BLaER1 treated with 17β-estradiol and CSF1 and Interleukin-3, amounts not matched to agents 10 nM and 100 nM (cell line): ENCODE results near the gene SEC23IP.

Source experiments
- H3K27ac ChIP-seq, 11 experiments: shearing (Covaris generic); formaldehyde crosslinking; 2 replicates each; pipeline ENCODE4 v1.8.1; 2022
- H3K27me3 ChIP-seq, 11 experiments: shearing (Covaris generic); formaldehyde crosslinking; 2 replicates each; pipeline ENCODE4 v1.8.1; 2022
- H3K36me3 ChIP-seq, 11 experiments: shearing (Covaris generic); formaldehyde crosslinking; 2 replicates each; pipeline ENCODE4 v1.8.1; 2022
- H3K4me1 ChIP-seq, 10 experiments: shearing (Covaris generic); formaldehyde crosslinking; 2 replicates each; pipeline ENCODE4 v1.8.1; 2022
- H3K4me2 ChIP-seq, 11 experiments: shearing (Covaris generic); formaldehyde crosslinking; 2 replicates each; pipeline ENCODE4 v1.8.1; 2022
- H3K4me3 ChIP-seq, 10 experiments: shearing (Covaris generic); formaldehyde crosslinking; 2 replicates each; pipeline ENCODE4 v1.8.1; 2022
- H3K9ac ChIP-seq, 11 experiments: shearing (Covaris generic); formaldehyde crosslinking; 2 replicates each; pipeline ENCODE4 v1.8.1; 2022
- H3K9me3 ChIP-seq, 11 experiments: shearing (Covaris generic); formaldehyde crosslinking; replicated peaks in 1 of 11; 2 replicates each; pipeline ENCODE4 v1.8.1; 2022
- H4K20me1 ChIP-seq, 11 experiments: shearing (Covaris generic); formaldehyde crosslinking; 2 replicates each; pipeline ENCODE4 v1.8.1; 2022
- Cebpa-rat ChIP-seq, 11 experiments: shearing (Covaris generic); IDR thresholded peaks; 2 replicates each; pipeline ENCODE4 v1.8.1; 2022

SEC23IP gene

DNA sequence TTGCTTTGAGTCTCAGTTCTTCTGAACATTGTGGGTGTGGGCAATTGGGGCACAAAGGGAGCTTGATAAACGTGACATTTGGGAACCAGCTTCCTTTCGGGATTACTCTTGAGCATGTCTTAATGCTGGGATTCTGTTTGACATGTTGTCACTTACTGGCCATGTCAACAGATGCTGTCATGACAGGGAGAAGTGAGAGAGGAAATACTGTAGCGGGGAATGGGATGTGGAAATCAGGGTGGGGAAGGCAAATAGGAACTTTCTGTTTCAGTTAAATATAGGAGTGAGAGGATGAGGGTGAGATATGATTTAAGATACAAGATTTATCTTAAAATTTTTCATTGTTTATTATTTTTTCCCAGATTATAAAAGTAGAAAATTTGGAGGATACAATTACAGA lies 83.9 kb downstream of the SEC23IP start:
- H3K9ac ChIP-seq: no peak overlapping the region
- H3K27me3 ChIP-seq: no peaks in the 10 kb centered on the region
- H4K20me1 ChIP-seq: no peaks in the 10 kb centered on the region
- H3K27ac ChIP-seq: no peak overlapping the region
- peaks cover 0 to 12% (median 0%) of the 10 kb centered on the region in 11 experiments; a peak in 1 of 22 replicates for H3K9me3 ChIP-seq
- H3K4me1 ChIP-seq: peaks cover 0 to 10% (median 4%) of the 10 kb centered on the region in 10 experiments; a peak in 6 of 20 replicates
- no peak overlapping the region for H3K4me3 ChIP-seq
- H3K36me3 ChIP-seq: no peaks in the 10 kb centered on the region
- TF ChIP-seq Cebpa-rat (IDR thresholded peaks at IDR 0.05): no peak
- H3K4me2 ChIP-seq: peak overlapping the region in 5 of 11 experiments; percentile 8 to 42 (median 34); a peak in 7 of 22 replicates

DNA sequence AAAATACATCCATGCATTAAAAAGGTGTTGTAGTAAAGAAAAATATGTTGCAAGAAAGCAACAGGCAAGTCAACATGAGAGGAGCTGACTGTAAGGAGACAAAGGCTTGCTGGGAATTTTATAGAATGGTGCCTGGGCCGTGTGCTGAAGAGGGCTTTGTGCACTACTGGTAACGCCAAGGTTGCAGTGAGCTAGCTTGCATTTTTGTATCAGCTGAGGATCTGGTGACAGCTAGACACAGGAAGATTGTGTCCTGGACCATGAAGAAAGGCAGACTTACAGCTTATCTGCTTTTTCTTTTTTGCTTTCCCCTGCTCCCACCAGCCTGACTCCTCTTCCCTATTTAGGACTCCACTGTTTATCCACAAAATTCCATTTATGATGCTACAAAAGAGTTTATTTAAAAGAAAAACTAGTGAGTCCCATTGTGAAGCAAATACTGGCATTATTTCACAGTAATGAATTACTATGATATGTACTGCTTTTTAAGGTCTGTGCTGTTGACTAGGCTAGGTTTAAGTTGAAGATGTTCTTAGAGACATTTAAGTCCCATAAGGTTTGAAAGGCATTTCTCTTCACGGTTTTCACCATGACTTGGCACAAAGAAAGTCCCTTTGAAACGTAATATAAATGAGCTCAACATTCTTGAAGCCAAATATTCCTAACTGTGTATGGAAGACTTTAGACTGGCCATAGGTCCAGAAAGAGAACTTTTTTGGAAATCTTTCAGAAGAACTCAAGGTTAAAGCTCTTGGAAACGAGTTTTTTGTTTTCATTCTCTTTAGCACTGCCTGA lies 88.6 kb downstream of the SEC23IP start:
- Histone ChIP-seq H3K27ac (no peak overlapping the region), H3K9me3 (peaks cover 0 to 10% (median 8%) of the 10 kb centered on the region in 11 experiments; a peak in 17 of 22 replicates), H4K20me1 (no peaks in the 10 kb centered on the region), H3K36me3 (no peaks in the 10 kb centered on the region), H3K4me3 (no peak overlapping the region), H3K4me1 (peaks cover 0 to 9% (median 2%) of the 10 kb centered on the region in 10 experiments; a peak in 6 of 20 replicates), H3K27me3 (no peaks in the 10 kb centered on the region), H3K9ac (no peak overlapping the region), H3K4me2 (no peak overlapping the region)
- no peak for TF ChIP-seq Cebpa-rat (IDR thresholded peaks at IDR 0.05)

DNA sequence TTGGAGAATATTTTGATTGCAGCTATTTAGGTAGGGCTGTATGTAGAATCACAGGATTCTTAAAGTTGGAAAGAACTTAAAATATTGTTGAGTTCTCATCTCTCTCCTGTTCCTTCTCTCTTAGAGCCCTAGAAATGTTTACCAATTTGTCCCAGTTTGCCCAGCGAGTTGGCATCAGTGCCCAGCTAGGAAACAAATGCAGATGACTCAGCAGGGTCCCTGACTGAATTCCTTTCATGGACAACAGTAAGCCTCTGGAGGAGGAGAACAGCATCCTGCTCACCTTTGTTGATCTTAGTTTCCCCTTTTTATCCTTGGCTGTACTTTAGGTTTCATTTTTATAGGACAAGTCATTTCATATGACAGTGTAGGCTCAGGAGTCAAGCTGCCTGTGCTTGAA lies 89.3 kb downstream of the SEC23IP start:
- Histone ChIP-seq H3K4me1 (peaks cover 0 to 3% (median 0%) of the 10 kb centered on the region in 10 experiments; a peak in 1 of 20 replicates), H3K27ac (no peak overlapping the region), H3K4me3 (no peak overlapping the region), H3K4me2 (no peak overlapping the region), H4K20me1 (no peaks in the 10 kb centered on the region), H3K36me3 (no peaks in the 10 kb centered on the region), H3K9ac (no peak overlapping the region), H3K9me3 (peaks cover 0 to 11% (median 8%) of the 10 kb centered on the region in 11 experiments; a peak in 17 of 22 replicates), H3K27me3 (no peaks in the 10 kb centered on the region)
- TF ChIP-seq Cebpa-rat (IDR thresholded peaks at IDR 0.05): no peak

GRCh38 chr10:119988333-119988732 lies 95.8 kb downstream of the SEC23IP start:
- TF ChIP-seq Cebpa-rat (IDR thresholded peaks at IDR 0.05): no peak
- H3K4me2 ChIP-seq: no peak overlapping the region
- no peaks in the 10 kb centered on the region for H4K20me1 ChIP-seq
- H3K27me3 ChIP-seq: no peaks in the 10 kb centered on the region
- H3K4me3 ChIP-seq: no peak overlapping the region
- no peaks in the 10 kb centered on the region for H3K36me3 ChIP-seq
- H3K27ac ChIP-seq: no peak overlapping the region
- H3K9me3 ChIP-seq: peaks cover 0 to 11% (median 8%) of the 10 kb centered on the region in 11 experiments; a peak in 17 of 22 replicates
- H3K4me1 ChIP-seq: no peaks in the 10 kb centered on the region
- no peak overlapping the region for H3K9ac ChIP-seq

DNA sequence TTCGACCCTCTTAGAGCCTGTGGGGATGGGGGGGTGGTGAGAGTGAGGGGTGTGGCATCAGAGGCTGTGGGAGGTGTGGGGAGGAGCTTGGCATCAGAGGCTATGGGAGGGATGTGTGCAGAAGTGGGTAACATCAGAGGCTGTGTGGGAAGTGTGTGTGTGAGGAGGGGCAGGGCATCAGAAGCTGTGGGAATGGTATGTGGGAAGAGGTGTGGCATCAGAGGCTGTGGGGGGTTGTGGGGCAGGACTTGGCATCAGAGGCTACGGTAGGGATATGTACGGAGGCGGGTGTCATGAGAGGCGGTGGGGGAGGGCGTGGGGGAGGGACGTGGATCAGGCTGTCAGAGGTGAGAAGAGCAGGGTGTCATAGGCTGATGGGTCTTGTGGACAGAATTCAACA lies 97.4 kb downstream of the SEC23IP start:
- no peak overlapping the region for H3K9ac ChIP-seq
- no peak for TF ChIP-seq Cebpa-rat (IDR thresholded peaks at IDR 0.05)
- H4K20me1 ChIP-seq: no peaks in the 10 kb centered on the region
- no peaks in the 10 kb centered on the region for H3K4me1 ChIP-seq
- no peaks in the 10 kb centered on the region for H3K27me3 ChIP-seq
- no peak overlapping the region for H3K4me2 ChIP-seq
- no peak overlapping the region for H3K4me3 ChIP-seq
- H3K9me3 ChIP-seq: peaks cover 0 to 3% (median under 1%) of the 10 kb centered on the region in 11 experiments; a peak in 13 of 22 replicates
- no peaks in the 10 kb centered on the region for H3K36me3 ChIP-seq
- no peak overlapping the region for H3K27ac ChIP-seq

DNA sequence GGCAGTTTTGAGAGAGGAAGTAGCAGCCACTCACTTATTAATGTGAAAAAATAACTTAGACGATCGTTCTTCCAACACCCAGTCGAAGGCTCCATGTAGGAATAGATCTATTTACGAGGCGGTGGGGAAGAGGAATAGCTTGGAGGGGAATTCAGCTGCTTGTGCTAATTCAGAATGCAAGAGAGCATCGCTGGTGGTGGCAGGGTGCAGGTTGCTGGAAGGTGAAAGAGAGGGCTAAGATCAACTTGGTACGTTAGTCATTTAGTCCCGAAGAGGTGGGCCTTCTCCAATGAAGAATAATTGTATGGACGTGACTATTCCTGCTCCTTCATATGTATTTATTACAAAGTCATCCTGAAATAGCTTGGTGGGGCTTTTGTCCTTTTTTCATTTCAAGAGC lies 98.5 kb downstream of the SEC23IP start:
- Histone ChIP-seq H3K9ac (no peak overlapping the region), H3K27me3 (no peaks in the 10 kb centered on the region), H3K4me1 (no peaks in the 10 kb centered on the region), H3K36me3 (no peaks in the 10 kb centered on the region), H3K27ac (no peak overlapping the region), H3K4me3 (no peak overlapping the region), H3K4me2 (no peak overlapping the region), H3K9me3 (peaks cover 8 to 14% (median 11%) of the 10 kb centered on the region in 11 experiments), H4K20me1 (no peaks in the 10 kb centered on the region)
- TF ChIP-seq Cebpa-rat (IDR thresholded peaks at IDR 0.05): no peak

- H3K9ac ChIP-seq: no peak overlapping the region
- no peaks in the 10 kb centered on the region for H4K20me1 ChIP-seq
- H3K4me2 ChIP-seq: no peak overlapping the region
- H3K36me3 ChIP-seq: no peaks in the 10 kb centered on the region
- H3K27ac ChIP-seq: no peak overlapping the region
- no peak for TF ChIP-seq Cebpa-rat (IDR thresholded peaks at IDR 0.05)
- H3K4me1 ChIP-seq: no peaks in the 10 kb centered on the region
- no peak overlapping the region for H3K4me3 ChIP-seq
- no peaks in the 10 kb centered on the region for H3K27me3 ChIP-seq
- H3K9me3 ChIP-seq: peaks cover 16 to 21% (median 19%) of the 10 kb centered on the region in 11 experiments
These were observed 99.3 kb downstream of the SEC23IP start for GRCh38 chr10:119991816-119992215.
